DMS 273 treated with DMSO at 0.1 percent for 48 hours (cell line): ENCODE results near the gene DPRX.
"Not testable (repeated sequence)": the region's sequence is repeated elsewhere in the genome, so short reads cannot be mapped to it uniquely, and the experiment has no call there.

Source experiments
- DNase-seq: peaks from one replicate; lab custom pipeline; 2025; lab: John Stamatoyannopoulos, UW

The DPRX gene

DNA sequence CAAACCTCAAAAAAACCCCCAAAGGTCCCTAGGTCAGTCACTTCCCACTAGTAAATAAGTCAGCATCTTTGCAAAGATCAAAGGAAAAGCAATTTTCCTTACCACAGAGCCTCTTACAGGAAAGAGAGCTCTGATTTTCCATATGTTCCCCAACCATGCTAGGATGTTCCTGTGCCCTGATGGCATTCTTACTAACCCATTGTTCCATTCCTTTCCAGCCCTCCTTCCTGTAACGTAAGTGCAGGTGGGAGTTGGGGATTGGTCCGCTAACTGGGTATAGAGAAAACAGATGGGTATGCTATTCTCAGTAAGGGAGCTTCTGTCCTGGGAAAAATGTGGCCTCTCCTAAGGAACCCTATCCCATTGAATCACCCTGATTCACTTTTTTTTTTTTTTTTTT is 14.3 kb downstream of the DPRX start:
- no peak for DNase-seq

GRCh38 chr19:53647350-53647749 is 15.6 kb downstream of the DPRX start:
- DNase-seq, result no peak

GRCh38 chr19:53647792-53648191 is 16.0 kb downstream of the DPRX start:
- no peak for DNase-seq

DNA sequence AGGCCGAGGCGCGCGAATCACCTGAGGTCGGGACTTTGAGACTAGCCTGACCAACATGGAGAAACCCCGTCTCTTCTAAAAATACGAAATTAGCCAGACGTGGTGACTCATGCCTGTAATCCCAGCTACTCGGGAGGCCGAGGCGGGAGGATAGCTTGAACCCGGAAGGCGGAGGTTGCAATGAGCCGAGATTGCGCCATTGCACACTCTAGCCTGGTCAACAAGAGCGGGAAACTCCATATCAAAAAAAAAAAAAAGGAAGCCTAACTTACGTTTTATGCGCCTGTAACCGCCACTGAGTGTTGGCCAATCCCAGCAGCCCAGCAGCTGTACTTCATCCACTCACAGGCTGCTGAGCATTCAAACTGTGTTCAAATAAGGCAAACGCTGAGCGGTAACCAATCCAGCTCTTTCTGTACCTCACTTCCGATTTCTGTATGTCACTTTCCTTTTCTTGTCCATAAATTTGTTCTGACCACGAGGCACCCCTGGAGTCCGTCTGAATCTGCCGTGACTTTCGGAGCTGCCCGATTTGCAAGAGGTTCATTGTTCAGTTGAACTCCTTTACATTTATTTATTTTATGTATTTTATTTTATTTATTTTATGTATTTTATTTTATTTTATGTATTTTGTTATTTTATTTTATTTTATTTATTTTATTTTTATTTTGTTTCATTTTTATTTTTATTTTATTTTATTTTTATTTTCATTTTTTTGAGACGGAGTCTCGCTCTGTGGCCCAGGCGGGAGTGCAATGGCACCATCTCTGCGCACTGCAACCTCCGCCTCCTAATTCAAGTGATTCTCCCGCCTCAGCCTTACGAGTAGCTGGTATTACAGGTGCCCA is 18.2 kb downstream of the DPRX start:
- no peak for DNase-seq

DNA sequence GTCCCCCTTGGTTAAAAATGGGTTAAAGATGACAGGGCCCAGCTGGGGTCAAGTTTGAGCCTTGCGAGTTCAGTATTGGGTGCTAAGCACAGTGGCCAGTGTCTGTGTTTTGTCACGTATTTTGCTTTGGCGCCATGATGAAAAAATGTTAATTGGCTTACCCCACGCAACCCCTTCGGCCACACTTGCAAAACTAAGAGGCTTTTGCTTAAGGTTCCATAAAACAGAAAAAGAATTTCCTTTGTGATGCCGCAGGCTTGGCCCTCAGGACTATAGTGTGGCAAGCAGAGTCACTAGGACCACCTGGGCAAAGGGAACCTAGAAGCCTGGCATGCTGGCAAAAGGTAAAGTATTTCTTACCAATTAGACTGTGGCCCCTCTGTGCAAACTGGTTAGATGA is 20.7 kb downstream of the DPRX start:
- DNase-seq, result no peak

- DNase-seq, result no peak
These were observed 23.4 kb downstream of the DPRX start for GRCh38 chr19:53655042-53655665.

GRCh38 chr19:53657330-53657729 is 25.5 kb downstream of the DPRX start:
- no peak for DNase-seq

DNA sequence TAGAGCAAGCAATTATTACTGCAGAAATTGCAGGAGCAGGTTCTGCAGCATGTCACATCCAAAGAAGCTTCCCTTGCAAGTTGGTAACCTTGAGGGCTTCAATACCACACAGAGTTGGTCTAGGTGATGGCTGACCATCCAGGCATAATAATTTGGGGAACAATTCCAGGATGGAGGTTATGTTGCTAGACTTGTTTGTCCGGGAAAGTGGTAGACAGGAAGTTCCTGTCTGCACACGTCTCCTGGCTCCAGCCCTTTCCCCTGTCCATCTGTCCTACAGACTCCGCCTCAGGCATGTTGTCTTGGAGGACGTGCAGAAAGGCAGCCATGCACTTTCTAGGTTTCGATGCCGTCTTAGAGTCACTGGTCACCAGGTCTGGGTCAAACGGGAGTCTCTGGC is 26.0 kb downstream of the DPRX start:
- no peak for DNase-seq

DNA sequence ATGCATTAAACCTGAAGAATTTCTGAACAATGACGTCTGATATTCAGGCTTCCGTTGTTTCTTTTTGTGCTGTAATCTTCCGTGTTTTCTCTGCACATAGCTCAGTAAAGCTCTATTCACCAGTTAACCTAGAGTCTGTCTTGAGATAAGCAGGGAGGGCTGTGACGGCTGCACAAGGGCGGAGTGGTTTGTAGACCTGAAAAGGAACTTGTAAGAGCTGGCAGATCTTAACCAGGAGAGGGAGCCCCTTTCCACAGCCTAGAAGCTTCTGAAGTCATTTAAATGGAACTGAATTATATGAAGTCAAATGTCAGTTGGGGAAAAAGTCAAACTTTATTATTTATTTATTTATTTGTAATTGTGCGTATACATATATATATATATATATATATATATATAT is 27.5 kb downstream of the DPRX start:
- no peak for DNase-seq

- no peak for DNase-seq
These were observed 28.8 kb downstream of the DPRX start for GRCh38 chr19:53660584-53660983.

DNA sequence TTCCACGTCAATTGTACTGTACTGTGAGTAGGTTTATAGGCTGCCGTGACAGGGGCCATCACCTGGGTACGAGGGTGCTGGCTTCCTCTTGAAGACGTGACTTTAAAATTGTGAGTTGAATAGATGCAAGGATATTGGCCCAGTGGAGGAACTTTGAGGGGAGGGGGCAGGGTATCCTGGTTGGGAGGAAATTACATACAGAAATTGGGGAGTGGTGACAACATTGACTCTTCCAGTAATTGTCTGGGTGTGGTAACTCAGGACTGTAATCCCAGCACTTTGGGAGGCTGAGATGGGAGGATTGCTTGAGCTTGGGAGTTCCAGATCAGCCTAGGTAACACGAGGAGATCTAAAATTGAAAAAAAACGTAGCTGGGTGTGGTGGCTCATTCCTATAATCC is 30.4 kb downstream of the DPRX start:
- DNase-seq, result no peak

DNA sequence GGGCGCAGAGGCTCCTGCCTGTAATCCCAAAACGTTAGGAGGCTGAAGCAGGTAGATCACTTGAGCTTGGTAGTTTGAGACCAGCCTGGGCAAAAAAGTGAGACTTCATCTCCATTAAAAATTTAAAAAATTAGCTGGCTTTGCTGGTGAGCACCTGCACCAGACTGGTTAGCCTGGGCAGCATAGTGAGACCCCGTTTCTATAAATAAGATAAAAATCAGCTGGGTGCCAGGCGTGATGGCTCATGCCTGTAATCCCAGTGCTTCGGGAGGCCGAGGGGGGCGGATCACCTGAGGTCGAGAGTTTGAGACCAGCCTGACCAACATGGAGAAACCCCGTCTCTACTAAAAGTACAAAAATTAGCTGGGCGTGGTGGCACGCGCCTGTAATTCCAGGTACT is 32.4 kb downstream of the DPRX start:
- no peak for DNase-seq

GRCh38 chr19:53664760-53665159 is 33.0 kb downstream of the DPRX start:
- DNase-seq, result no peak

- not testable (repeated sequence) for DNase-seq
These were observed 34.5 kb downstream of the DPRX start for GRCh38 chr19:53666331-53666730.

- not testable (repeated sequence) for DNase-seq
These were observed 37.0 kb downstream of the DPRX start for GRCh38 chr19:53668804-53669203.

DNA sequence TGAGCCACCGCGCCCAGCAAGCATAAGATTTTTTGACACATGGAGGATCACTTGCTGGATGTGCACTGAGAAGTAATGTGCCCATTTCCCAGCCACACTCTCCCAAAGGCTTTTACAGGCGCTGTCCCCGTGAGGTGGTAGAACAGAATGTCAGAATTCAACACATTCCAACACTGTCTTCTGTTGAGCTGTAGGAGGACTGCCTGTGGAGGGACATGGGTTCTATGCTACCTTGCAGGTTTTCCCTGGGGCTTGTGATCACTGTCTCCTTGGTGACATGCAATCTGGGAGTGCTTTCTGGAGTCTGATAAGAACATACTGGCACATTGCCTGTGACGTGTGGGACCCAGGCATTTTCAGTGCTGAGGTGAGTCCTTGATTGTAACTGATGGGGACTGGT is 38.5 kb downstream of the DPRX start:
- DNase-seq, result no peak

DNA sequence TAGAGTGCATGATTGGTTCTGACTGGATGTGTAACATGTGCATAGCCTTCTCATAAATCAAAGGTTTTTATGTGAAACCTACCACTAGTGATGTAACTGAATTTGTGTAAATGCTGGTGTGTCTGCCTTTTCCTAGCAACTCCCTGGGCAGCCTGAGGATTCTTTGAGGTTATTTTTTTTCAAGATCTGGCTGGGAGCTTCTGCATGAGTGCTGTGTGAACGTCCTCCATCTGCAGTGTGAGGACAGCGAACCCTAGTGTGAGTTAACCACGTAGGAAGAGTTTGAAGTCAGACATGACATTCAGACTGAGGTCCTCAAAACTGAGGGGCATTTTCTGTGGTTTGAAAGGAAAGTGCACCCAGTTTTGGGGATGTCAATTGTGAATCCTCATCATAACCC is 39.9 kb downstream of the DPRX start:
- no peak for DNase-seq
